ENCODE data around the gene ACTL7A.

GRCh38 chr9:108903420-108904103, 41.5 kb downstream of the ACTL7A start:
- TF ChIP-seq ZNF510 (tag by site-specific recombination; IDR thresholded peaks at IDR 0.05; ENCODE audit: insufficient replicate concordance) (no peak), ZFP69B (tag by site-specific recombination; IDR thresholded peaks at IDR 0.05) (no peak), ZNF704 (tag by site-specific recombination; IDR thresholded peaks at IDR 0.05) (no peak), ZNF274 (IDR thresholded peaks at IDR 0.05; ENCODE audit: low read length) (no peak), ZNF274 (tag by site-specific recombination; IDR thresholded peaks at IDR 0.05; ENCODE audit: borderline replicate concordance) (no peak), ZNF133 (tag by site-specific recombination; IDR thresholded peaks at IDR 0.05) (no peak)
- TF ChIP-seq, protein P1, sequence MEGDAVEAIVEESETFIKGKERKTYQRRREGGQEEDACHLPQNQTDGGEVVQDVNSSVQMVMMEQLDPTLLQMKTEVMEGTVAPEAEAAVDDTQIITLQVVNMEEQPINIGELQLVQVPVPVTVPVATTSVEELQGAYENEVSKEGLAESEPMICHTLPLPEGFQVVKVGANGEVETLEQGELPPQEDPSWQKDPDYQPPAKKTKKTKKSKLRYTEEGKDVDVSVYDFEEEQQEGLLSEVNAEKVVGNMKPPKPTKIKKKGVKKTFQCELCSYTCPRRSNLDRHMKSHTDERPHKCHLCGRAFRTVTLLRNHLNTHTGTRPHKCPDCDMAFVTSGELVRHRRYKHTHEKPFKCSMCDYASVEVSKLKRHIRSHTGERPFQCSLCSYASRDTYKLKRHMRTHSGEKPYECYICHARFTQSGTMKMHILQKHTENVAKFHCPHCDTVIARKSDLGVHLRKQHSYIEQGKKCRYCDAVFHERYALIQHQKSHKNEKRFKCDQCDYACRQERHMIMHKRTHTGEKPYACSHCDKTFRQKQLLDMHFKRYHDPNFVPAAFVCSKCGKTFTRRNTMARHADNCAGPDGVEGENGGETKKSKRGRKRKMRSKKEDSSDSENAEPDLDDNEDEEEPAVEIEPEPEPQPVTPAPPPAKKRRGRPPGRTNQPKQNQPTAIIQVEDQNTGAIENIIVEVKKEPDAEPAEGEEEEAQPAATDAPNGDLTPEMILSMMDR (tag by site-specific recombination; IDR thresholded peaks at IDR 0.05) = no peak

Measured in HEK293 (cell line).